Stimulated activated CD4-positive, alpha-beta T cell treated with anti-CD3 and anti-CD28 coated beads, Interleukin-12 subunit alpha, Interleukin-12 subunit beta, amount 100 ng/mL, for 24 hours (primary cell): ENCODE results near the gene SPOCK1.
"Not testable (repeated sequence)": the region's sequence is repeated elsewhere in the genome, so short reads cannot be mapped to it uniquely, and the experiment has no call there.

Experiments
- DNase-seq, 2 experiments: peaks; one replicate each; pipeline ENCODE4 v3.0.0-alpha.2; 2020; ENCODE audit warnings: low read depth in 2 of 2

Gene SPOCK1

DNA sequence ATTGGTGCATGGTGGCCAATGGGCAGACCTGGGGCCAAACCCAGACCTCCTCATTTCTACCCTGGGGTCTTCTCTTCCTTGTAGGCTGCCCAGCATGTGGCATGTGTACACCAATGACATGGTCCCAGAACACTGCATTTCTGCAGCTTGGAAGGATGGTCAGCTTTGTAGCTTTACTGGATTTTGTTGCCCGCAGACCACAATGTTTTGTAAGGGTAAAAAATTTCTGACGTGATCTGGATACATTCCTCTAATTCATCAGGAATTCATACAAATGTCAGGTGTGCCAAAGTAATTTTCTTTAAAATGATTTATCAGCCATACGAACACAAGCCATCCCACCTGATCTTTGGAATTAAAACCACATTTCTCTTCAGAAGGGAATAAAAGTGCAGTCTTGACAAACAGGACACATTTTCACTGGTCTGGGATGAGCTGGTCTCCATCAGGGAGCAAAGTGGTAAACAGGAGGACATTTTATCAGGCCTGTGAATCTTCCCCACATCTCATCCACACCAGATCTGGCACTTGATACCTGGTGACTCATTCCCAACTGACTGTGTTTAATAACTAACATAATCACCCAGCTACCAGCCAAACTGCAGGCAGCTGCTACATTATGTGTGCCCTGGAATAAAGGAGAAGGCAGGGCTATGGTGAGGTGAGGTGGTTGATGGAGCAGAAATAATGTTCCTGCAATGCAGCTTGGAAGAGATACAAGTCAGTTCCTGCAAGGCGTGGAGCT lies 103.9 kb downstream of the SPOCK1 start:
- DNase-seq, result no peak

DNA sequence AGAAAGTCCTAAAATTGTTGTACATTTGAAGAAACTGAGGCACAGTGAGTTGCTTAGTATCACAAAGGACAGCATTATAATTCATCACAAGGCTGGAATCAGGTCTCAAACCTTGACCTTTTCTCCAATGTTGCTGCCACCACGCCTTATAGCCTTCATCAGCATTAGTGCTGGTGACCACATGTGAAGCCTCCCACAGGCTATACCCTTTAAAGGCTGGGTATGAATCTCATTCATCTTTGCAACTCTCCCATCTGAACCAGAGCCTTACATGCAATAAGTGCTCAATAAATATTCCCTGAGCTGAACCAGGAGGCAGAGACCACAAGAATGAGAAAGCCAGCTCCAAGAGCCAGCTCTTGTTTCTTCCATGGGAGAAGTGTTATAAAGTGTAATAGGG lies 104.7 kb downstream of the SPOCK1 start:
- DNase-seq, result no peak

DNA sequence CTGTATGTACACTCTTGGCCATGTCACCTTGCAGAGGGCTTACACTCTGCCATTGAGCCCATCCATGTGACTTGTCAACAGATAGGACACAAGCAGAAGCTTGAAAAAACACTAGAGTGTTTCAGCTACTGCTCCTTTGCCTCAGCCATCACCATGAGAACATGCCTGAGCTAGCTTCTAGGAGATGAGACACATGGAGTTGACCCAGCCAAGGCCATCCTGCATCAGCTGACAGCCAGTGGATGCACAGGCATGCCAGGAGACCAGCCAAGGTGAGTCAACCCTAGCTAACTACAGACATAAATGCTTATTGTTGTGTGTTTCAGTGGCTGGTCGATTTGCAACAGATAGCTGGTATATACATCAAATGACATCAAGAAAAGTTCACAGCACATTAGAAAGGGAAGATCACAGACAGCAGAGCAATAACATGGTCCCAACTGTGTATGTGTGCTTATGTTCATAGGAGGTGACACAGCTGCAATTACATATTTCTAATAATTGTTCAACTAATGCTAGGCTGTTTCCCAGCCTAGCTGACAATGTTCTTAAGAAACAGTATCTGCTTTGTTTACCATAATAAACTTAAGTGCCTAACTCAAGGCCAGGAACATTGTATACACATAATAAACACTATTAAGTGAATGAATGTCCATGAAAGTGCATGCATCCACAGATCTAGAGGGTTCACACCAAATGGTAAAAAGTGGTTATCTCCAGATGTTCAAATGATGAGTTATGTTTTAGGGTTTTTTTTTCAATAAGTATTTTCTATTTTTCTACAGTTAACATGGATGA lies 105.7 kb downstream of the SPOCK1 start:
- no peak for DNase-seq

DNA sequence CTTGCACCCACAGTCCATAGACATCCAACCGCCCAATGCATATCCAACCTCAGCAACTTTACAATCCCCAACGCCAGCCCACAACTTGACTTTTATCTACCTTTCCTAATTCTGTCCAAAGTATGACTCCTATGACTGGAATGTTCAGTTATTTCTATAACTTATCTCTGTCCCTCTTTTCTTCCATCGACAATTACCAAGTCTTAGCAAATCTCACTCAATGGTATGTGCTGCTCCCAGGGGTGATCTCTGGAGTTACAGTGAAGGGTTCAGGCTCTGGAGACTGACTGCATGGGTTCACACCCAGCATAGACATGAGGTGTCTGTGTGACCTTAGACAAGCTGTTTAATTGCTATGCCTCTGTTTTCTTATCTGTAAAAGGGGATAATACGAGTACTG lies 106.9 kb downstream of the SPOCK1 start:
- no peak for DNase-seq

DNA sequence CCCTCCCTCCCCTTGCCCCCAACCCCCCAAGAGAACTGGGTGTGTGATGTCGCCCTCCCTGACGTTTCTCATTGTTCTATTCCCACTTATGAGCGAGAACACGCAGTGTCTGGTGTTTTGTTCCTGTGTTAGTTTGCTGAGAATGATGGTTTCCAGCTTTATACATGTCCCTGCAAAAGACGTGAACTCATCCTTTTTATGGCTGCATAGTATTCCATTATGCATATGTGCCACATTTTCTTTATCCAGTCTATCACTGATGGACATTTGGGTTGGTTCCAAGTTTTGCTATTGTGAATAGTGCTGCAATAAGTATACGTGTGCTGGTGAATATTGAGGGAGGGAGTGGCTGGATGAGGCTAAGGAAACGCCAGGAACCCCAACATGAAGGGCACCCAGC lies 108.1 kb downstream of the SPOCK1 start:
- DNase-seq, result not testable (repeated sequence)

DNA sequence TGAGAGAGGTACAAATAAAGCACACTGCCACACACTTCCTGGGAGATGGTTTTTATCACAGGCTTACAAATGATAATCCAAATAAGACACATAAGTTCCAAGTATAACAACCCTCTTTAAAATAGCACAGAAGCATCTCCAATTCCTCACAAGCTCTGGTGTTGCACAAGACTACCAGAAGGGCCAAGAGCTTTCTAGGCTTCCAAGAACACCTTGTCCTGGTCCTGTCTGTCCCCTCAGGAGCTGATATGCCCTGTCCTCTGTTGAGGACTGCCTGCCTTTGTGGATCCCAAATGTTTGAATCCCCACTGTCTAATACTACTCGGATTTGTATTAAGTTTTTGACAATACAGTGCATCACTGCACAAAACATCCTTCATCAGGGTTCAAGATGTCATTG lies 110.1 kb downstream of the SPOCK1 start:
- DNase-seq, result no peak

DNA sequence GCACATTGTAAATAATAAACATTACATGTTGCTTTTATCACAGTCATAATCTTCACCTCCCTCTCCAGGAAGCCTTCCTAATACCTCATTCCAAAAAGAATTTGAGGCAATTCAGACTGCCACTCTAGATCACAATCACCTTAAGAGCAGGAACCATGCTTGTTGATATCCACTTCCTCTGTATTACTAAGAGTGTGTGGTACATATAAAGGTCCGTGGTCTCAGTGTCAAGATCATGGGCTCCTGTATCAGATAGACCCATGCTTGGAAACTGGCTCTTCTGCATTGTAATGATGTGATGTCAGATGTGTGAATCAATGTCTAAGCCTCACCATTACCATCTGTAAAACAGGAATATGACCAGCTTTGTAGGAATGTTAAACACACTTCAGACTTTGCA lies 114.1 kb downstream of the SPOCK1 start:
- no peak for DNase-seq

DNA sequence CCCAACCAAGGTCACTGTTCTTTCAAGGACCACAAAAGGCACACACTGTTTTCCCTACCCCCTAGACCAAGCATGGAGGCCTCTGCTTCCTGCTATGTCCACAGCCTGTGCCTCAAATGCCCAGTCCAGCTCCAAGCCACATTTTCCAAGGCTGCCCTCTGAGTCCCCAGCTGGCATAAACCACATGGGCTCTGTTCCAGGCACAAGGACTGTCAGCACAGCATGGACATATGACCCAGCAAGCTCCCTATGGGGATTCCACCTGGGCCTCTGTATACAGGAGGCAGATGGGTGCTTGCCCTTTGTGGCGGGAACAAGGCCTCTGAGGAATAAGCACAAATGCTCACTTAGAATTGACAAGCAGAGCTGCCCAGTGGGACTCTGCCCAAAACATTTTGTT lies 115.2 kb downstream of the SPOCK1 start:
- no peak for DNase-seq

DNA sequence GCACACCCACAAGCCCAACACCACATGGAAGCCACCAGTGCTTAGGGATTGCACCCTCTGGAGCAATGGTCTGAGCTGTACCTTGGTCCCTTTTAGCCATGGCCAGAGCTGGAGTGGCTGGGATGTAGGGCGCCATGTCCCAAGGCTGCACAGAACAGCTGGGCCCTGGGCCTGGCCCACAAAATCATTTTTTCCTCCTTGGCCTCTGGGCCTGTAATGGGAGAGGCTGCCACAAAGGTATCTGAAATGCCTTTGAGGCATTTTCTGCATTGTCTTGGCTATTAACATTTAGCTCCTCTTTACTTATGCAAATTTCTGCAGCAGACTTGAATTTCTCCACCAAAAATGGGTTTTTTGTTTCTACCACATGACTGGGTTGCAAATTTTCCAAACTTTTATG lies 117.6 kb downstream of the SPOCK1 start:
- DNase-seq, result no peak

DNA sequence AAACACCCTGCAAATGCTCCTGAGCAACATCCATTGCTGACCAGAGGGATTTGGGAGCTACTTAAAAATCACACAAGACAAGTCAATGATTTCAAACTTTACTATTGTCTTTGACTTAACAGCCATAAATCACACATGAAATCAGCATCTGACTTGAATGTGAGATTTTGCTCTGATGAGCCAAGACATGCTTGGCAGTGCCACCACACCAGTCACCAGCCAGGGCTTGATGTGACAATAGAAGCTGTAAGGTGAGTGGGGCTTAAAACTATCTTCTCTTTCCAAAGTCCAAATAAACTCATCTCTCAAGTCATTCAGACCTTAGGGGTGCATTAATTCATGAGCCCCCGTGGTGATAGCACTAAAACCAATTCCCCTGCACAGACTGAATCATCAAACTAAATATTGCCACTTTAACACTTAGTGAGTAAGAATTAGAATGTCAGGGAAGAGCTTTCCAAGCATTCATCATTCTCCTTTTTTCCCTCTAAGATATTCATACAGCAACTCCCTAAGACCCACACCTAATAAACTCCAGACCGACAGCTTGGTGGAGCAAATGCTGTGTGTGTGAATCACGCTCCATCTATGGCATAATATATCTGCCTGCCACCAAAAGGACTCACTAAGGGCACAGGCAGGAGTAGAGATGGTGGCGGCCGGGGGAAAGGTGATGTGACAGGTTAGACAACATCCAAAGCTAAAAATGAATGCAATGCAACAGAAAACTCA lies 119.4 kb downstream of the SPOCK1 start:
- DNase-seq, result no peak

DNA sequence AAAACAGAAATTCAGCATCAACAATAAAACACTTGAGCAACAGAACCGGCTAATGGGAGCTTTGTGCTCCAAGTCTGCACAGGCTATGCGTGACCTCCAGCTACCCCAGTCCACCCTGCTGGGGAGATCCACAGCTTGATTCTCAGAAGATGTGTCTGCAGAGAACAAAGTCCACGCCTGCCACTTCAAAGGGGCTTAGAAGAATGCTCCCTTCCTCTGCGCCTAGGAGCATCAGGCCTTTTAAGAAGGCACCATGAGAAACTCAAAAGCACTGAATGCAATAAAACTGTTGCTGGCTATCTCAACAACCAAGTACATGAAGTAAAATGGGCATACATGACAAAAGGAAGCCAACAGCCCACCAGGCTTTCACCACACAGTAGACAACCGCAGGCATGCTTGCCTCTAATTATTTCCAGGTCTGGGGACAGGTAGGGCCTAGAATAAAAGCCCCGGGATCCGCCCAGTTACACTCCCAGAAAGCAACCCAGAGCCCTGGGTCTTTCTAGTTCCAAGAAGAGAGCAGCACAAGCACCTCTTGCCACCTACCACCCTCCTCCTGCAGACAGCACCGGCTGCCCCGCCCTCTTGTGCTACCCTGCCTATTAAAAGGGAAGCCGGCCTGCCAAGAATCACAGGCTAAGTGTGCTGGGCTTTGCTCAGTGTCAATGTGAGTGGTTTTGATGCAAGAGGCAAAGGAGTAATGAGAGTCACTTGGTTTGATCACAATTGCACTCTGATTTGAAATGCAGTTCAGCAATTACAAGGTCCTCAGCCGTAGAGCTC lies 123.2 kb downstream of the SPOCK1 start:
- DNase-seq, result no peak

DNA sequence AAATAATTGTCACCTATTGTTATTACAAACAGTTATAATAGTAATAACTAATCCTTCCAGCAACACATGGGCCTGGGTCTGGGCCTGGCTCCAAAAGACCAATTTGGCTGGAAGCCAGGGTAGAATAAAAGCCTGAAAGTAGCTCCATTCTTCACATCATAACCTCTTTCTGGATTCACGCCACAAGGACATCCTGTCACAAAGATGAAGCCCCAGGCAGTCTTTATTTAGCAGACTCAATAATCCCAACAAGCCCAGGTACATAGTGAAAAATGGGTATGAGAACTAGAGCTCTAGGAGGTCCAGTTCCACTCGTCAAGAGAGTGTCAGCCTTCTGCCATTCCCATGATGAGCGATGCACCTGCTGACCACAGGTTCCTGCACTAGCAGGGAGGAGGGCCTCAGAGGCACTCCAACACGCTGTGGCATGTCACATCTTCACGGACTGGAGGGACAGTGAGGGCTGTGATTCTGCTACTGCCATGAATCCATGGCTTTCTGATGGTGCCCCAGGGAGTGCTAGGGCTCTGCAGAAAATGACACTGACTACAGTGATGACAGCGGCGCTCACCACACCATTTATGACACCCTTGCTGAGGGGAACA lies 124.9 kb downstream of the SPOCK1 start:
- DNase-seq, result no peak

DNA sequence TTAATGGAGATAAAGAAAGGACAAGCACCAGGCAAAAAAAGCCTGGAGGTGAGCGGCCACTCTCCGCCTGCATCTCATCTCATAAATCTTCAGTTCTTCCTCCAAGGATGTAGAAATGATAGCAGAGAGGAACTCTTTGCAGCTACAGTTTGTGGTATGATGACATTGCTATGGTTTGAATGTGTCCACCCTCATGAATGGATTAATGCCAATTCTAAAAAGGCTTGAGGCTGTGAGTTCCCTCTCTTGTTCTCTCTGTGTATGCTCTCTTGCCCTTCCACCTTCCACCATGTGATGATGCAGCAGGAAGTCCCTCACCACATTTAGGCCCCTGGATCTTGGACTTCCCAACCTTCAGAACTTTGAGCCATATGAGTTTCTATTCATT lies 126.4 kb downstream of the SPOCK1 start:
- no peak for DNase-seq

DNA sequence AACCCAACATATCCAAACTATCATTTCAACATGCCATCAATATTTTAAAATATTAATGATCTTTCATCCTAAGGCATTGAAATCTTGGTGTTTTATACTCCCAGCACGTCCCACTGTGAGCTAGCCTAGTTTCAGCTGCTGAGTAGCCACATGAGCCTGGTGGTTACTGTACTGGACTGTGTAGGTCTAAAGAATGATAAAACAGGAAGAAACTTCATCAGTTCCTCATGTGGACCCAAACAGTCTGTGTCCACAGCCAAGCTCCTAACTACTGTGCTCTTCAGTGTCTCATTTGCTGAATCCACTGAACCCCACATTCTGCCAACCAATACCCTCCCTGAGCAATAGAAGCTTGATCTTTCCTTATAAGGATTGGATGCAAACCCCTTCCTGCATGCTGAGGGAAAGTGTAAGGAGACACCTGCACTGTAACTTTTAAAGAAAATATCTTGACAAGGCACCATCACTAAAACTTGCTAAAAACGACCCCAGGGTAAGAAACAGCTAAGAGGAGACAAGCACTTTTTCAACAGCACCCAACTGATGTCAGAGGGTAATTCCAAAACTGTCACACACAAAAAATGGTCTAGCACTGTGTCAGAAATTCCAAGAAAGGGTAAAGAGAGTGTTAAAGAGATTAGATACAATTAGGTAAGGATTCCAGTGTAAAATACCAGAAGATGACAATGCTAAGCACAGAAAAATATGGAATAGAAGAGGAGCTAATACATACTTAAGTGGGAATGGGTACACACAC lies 126.9 kb downstream of the SPOCK1 start:
- no peak for DNase-seq

DNA sequence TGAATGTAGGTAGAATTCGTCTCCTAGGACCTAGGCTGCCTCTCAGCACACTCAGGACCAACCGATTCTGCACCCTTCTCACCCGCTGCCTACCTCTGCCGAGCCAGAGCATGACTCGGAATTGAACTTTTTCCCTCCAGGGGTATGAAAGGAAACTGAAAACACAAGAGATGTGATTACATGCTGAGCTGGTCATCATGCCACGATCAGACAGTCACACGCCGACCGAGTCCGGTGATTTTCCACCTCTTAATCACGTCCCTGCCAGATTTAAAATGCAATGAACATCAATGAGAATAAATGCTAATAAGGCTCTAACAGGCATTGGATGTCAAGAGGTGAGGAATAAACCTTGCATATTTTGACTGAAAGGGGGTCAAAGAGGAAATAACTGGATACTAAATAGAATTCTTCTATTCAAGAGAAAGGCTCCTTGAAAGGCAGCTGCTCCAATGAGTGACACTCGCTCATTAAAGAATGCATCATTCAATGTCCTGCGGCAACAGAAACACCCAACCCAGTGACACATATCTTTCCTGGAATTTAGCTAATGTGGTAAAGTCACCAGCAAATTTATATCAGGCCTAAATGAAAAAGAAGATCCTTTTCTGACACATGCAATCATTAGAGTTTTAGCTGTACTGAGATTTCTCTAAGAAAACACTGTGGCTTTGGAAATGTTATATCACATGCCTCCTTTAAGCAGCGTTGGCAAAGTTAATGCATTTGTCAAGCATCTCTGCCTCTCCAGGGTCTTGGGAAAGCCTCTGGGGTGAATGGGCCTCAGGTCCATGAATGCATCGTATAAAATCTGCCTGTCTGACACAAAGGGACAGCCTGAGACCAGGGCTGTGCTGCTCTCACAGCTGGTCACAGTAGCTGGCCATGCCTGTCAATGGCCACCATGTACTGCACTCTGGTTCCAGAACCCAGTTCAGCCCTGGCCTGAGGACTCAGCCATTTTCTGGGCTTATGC lies 128.7 kb downstream of the SPOCK1 start:
- no peak for DNase-seq

DNA sequence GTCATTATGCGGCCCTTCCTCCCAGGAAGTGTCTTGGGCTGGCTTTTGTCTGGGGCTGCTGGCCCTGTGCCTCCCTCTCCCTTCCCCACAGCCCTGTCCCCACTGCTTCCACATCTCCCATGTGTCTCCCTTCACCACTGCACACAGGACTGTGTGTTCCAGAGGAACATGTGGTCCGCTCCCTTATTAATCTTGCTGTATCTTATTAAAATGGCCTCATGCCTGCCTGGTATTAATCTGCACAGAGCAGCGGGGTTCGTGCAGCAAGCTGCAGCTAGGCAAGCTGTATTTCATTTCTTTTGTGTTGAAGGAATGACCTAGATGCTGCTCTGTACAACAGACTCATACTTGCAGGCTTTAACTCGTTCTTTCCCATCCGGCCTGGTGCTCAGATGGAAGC lies 130.5 kb downstream of the SPOCK1 start:
- no peak for DNase-seq

DNA sequence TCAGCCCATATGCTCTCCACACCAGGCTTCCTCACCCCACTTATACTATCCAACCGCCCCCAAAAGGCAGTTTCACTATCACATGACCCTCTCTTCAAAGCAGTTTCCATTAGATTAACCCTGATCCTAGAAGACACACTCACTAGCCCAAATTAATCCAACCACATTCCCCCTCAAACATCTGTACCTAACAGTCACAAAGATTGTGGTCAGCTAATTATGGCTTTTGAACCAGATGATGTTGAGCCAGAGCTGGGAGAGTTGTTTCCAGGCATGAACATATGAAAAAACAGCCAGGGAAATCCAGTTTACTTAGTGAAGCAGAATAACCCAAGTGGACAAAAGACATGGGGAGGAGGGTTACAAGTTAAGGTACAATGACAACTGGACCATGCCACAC lies 131.2 kb downstream of the SPOCK1 start:
- no peak for DNase-seq

DNA sequence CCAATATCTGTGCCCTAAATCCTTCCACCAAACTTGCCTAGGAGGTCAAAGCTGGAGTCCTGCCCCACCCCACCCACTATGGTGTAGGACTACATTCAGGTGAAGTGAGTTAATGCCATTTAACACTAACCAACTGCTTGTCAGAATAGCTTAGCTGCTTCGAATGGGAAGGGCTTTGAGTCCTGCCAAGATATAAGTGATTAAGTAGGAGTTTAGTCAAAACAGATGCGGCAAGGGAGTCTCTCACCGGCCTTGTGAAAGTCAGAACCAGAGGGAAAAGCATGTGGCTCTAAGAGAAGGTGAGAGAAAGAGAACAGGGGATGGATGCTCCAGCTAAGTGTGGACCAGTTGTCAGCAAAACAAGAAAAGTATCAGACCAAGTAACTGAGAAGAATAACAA lies 132.6 kb downstream of the SPOCK1 start:
- no peak for DNase-seq

DNA sequence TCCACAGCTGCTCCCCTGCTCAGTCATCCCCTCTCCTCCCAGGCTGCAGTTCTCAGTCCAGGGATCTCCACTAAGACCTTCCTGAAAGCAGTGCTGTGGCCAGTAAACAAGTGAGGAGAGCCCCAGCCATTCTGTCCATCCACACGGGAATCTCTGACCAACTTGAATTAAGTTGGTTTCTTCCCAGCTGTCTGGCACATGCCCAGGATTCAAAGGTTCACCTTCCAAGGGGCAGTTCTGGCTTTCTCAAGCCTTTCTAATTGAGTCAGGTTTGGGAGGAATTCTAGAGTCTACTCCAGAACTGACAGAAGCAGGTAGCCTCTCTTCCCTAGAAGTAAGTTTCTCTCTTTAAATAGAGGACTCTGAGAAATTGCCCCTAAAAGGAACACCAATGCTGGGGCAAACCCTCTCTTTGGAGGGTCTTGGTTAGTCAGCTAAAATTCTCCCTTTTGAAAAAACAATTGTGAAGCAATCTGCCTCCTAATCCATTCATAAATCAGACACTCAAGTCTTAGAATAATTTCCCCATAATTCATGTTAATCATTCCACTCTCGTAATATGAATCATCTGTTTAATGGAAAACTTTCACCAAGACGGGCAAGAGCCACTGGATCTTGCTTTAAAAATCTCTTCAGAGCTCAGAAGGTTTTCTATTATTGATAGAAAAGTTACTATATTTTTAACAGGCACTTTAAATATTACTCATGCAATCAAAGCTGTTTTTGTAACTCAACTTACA lies 133.8 kb downstream of the SPOCK1 start:
- no peak for DNase-seq
